MM.1S (cell line): ENCODE results near the gene RNF138.
"Not testable (repeated sequence)": the region's sequence is repeated elsewhere in the genome, so short reads cannot be mapped to it uniquely, and the experiment has no call there.

Experiments used
- DNase-seq: peaks from one replicate; pipeline ENCODE4 v3.0.0-alpha.2; 2015
- H2AFZ ChIP-seq: fragments of 300-600 bp; sonication (generic); 2 replicates; pipeline ENCODE4 v1.6.0; 2016; ENCODE audit warnings: antibody characterized with exemption, low read length
- H3F3A ChIP-seq: fragments of 300-600 bp; sonication (generic); 2 replicates; pipeline ENCODE4 v1.6.1; 2016; ENCODE audit warnings: mild to moderate bottlenecking, antibody characterized with exemption, low read length, moderate library complexity, mixed read lengths; ENCODE audit not compliant: insufficient read depth
- H3K27ac ChIP-seq: fragments of 300-600 bp; sonication (generic); 2 replicates; pipeline ENCODE4 v1.5.1; 2016; ENCODE audit warnings: mild to moderate bottlenecking, low read length
- H3K27me3 ChIP-seq: fragments of 300-600 bp; sonication (generic); replicated peaks from 2 replicates; pipeline ENCODE4 v1.6.0; 2016; ENCODE audit warnings: low read length; ENCODE audit not compliant: insufficient read depth
- H3K36me3 ChIP-seq: fragments of 300-600 bp; sonication (generic); replicated peaks from 2 replicates; pipeline ENCODE4 v1.6.1; 2016; ENCODE audit warnings: mild to moderate bottlenecking, low read length, mixed read lengths; ENCODE audit not compliant: insufficient read depth
- H3K4me1 ChIP-seq: fragments of 300-600 bp; sonication (generic); 2 replicates; pipeline ENCODE4 v1.6.1; 2016; ENCODE audit warnings: low read length, mixed read lengths
- H3K4me2 ChIP-seq: fragments of 300-600 bp; sonication (generic); 2 replicates; pipeline ENCODE4 v1.6.0; 2016; ENCODE audit warnings: low read depth, low read length
- H3K4me3 ChIP-seq: fragments of 300-600 bp; sonication (generic); 2 replicates; pipeline ENCODE4 v1.5.1; 2016; ENCODE audit warnings: low read length, mixed read lengths
- H3K79me2 ChIP-seq: fragments of 300-600 bp; sonication (generic); 2 replicates; pipeline ENCODE4 v1.6.1; 2016; ENCODE audit warnings: mixed run types, low read length, mixed read lengths
- H3K9ac ChIP-seq: fragments of 300-600 bp; sonication (generic); 2 replicates; pipeline ENCODE4 v1.6.1; 2016; ENCODE audit warnings: low read length, mixed read lengths
- H3K9me2 ChIP-seq: fragments of 300-600 bp; sonication (generic); replicated peaks from 2 replicates; pipeline ENCODE4 v1.6.1; 2016; ENCODE audit warnings: mild to moderate bottlenecking, low read length, mixed read lengths; ENCODE audit not compliant: insufficient read depth
- H3K9me3 ChIP-seq: fragments of 300-600 bp; sonication (generic); replicated peaks from 2 replicates; pipeline ENCODE4 v1.6.1; 2016; ENCODE audit warnings: mild to moderate bottlenecking, low read length, mixed read lengths; ENCODE audit not compliant: insufficient read depth
- H4K20me1 ChIP-seq: fragments of 300-600 bp; sonication (generic); 2 replicates; pipeline ENCODE4 v1.6.1; 2016; ENCODE audit warnings: mild to moderate bottlenecking, low read length, moderate library complexity, mixed read lengths; ENCODE audit not compliant: insufficient read depth
- CTCF ChIP-seq: fragments of 300-600 bp; sonication (generic); IDR thresholded peaks from 2 replicates; pipeline ENCODE4 v1.5.1; 2016; ENCODE audit warnings: antibody characterized with exemption, low read length, mixed read lengths
- EZH2 ChIP-seq: fragments of 300-600 bp; sonication (generic); optimal IDR thresholded peaks from 2 replicates; pipeline ENCODE3; 2017; ENCODE audit warnings: low read depth, mild to moderate bottlenecking, antibody characterized with exemption, low read length, mixed read lengths
- EZH2phosphoT487 ChIP-seq: fragments of 300-600 bp; sonication (generic); IDR thresholded peaks from 2 replicates; pipeline ENCODE4 v1.6.1; 2018; ENCODE audit warnings: antibody characterized with exemption, low read length

RNF138 gene

GRCh38 chr18:32175265-32175664, 83.6 kb downstream of the RNF138 start:
- H3K4me3 ChIP-seq = no peak overlapping the region
- H3K4me1 ChIP-seq = no peaks in the 10 kb centered on the region
- no peak for DNase-seq
- H3K79me2 ChIP-seq = no peaks in the 10 kb centered on the region
- no peaks in the 10 kb centered on the region for H3K36me3 ChIP-seq
- H2AFZ ChIP-seq = no peak overlapping the region
- no peak overlapping the region for H3K9ac ChIP-seq
- H3K27ac ChIP-seq = no peak overlapping the region
- H3K27me3 ChIP-seq = no peaks in the 10 kb centered on the region
- TF ChIP-seq EZH2phosphoT487 (no peak), CTCF (no peak), EZH2 (no peak)
- H3F3A ChIP-seq = no peaks in the 10 kb centered on the region
- H3K4me2 ChIP-seq = no peak overlapping the region
- no peaks in the 10 kb centered on the region for H4K20me1 ChIP-seq
- no peaks in the 10 kb centered on the region for H3K9me3 ChIP-seq
- no peaks in the 10 kb centered on the region for H3K9me2 ChIP-seq

- H3K9me2 ChIP-seq, H3K27me3 ChIP-seq, H3K79me2 ChIP-seq, DNase-seq, H3F3A ChIP-seq, H3K4me1 ChIP-seq, H3K9me3 ChIP-seq, H2AFZ ChIP-seq, H3K4me2 ChIP-seq, H3K9ac ChIP-seq, H3K36me3 ChIP-seq, H3K4me3 ChIP-seq, H4K20me1 ChIP-seq, H3K27ac ChIP-seq: not testable (repeated sequence)
Measured at GRCh38 chr18:32176745-32177144, 85.1 kb downstream of the RNF138 start.

- DNase-seq = no peak
- H3K4me2 ChIP-seq = no peak overlapping the region
- no peaks in the 10 kb centered on the region for H3K4me1 ChIP-seq
- no peaks in the 10 kb centered on the region for H3K9me2 ChIP-seq
- H3K9ac ChIP-seq = no peak overlapping the region
- H3K4me3 ChIP-seq = no peak overlapping the region
- H4K20me1 ChIP-seq = no peaks in the 10 kb centered on the region
- H2AFZ ChIP-seq = no peak overlapping the region
- H3K79me2 ChIP-seq = no peaks in the 10 kb centered on the region
- H3F3A ChIP-seq = no peaks in the 10 kb centered on the region
- TF ChIP-seq CTCF (no peak), EZH2phosphoT487 (no peak), EZH2 (no peak)
- H3K27ac ChIP-seq = no peak overlapping the region
- H3K36me3 ChIP-seq = no peaks in the 10 kb centered on the region
- no peaks in the 10 kb centered on the region for H3K9me3 ChIP-seq
- H3K27me3 ChIP-seq = no peaks in the 10 kb centered on the region
Measured at GRCh38 chr18:32177530-32177929, 85.9 kb downstream of the RNF138 start.
